WERI-Rb-1 (cell line): ENCODE results near the gene EFTUD2.

Source experiments
- DNase-seq: peaks from one replicate; pipeline ENCODE4 v3.0.0-alpha.2; 2020
- H3K27ac ChIP-seq: fragments of 250-450 bp; sonication (Bioruptor Pico); 2 replicates; pipeline ENCODE4 v1.5.1; 2020; ENCODE audit warnings: mild to moderate bottlenecking, moderate library complexity
- H3K27me3 ChIP-seq: fragments of 250-450 bp; sonication (Bioruptor Pico); 2 replicates; pipeline ENCODE4 v1.5.1; 2021; ENCODE audit warnings: mild to moderate bottlenecking, low read depth, moderate library complexity; ENCODE audit not compliant: insufficient read depth, severe bottlenecking
- H3K36me3 ChIP-seq: fragments of 250-450 bp; sonication (Bioruptor Pico); 2 replicates; pipeline ENCODE4 v1.5.1; 2020; ENCODE audit warnings: mild to moderate bottlenecking, moderate library complexity
- H3K4me3 ChIP-seq: 2 replicates; pipeline ENCODE4 v1.5.1; 2011; ENCODE audit warnings: low read depth, mild to moderate bottlenecking, control low read depth, low read length
- H3K9me3 ChIP-seq: fragments of 250-450 bp; sonication (Bioruptor Pico); 2 replicates; pipeline ENCODE4 v1.5.1; 2021; ENCODE audit warnings: mild to moderate bottlenecking, moderate library complexity; ENCODE audit not compliant: severe bottlenecking
- CTCF ChIP-seq: IDR thresholded peaks from 2 replicates; pipeline ENCODE4 v1.5.1; 2011; ENCODE audit warnings: low read depth, mild to moderate bottlenecking, control low read depth, inconsistent platforms, low read length

EFTUD2 gene

GRCh38 chr17:44912763-44913544 lies 13.7 kb upstream of the EFTUD2 start:
- Histone ChIP-seq H3K36me3 (no peaks in the 10 kb centered on the region), H3K9me3 (no peaks in the 10 kb centered on the region), H3K4me3 (no peak overlapping the region), H3K27ac (no peak overlapping the region), H3K27me3 (no peaks in the 10 kb centered on the region)
- TF ChIP-seq CTCF: no peak
- no peak for DNase-seq

- Histone ChIP-seq H3K27me3 (no peaks in the 10 kb centered on the region), H3K36me3 (no peaks in the 10 kb centered on the region), H3K27ac (no peak overlapping the region), H3K4me3 (no peak overlapping the region), H3K9me3 (no peaks in the 10 kb centered on the region)
- DNase-seq: peak; percentile 85
- TF ChIP-seq CTCF: peak; percentile 96
These were observed 12.1 kb upstream of the EFTUD2 start for GRCh38 chr17:44911133-44912001.

DNA sequence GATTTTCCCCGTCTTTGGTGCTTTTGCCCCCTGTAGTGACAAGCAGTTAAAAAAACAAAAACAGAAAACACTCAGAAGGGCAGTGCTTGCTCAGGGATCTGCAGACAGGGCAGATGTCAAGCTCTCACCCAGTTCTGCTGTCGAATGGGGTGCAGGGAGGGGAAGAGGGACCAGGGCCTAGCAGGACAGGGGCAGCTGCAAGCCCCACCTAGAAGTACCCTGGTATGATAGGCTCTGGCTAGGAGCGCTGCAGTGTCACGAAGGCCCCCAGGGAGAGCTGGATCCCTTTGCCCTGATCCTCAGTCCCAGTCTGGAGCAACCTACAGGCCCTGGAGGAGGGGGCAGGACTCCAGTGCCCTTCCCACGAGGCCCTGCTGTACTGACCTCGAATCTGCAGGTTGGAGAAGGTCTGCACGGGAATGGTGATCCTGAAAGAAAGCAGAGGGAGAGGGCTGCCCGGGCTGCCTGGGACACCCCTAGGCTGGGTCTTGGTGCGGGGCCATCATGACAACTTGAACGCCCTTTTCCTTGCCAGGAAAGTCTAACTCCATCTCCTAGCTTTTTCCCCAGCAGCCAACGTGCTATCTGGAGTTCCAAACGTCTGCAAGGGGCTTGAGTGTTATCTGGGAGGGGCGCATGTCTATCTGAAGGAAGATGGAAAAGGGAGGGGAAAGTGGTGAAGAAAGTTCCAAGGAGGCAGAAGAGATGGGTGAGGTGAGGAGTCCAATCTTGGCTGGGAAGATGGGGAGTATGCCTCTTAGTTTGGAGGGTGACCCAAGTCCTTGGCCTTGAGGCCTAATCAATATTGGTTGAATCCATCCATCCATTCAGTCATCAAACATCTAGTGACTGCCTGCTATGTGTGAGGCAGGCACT lies 11.2 kb upstream of the EFTUD2 start:
- no peak for DNase-seq
- Histone ChIP-seq H3K27me3 (no peaks in the 10 kb centered on the region), H3K27ac (no peak overlapping the region), H3K9me3 (no peaks in the 10 kb centered on the region), H3K36me3 (no peaks in the 10 kb centered on the region), H3K4me3 (no peak overlapping the region)
- TF ChIP-seq CTCF: no peak

GRCh38 chr17:44909681-44910144 lies 10.5 kb upstream of the EFTUD2 start:
- TF ChIP-seq CTCF: no peak
- H3K9me3 ChIP-seq: no peaks in the 10 kb centered on the region
- H3K27ac ChIP-seq: no peak overlapping the region
- no peaks in the 10 kb centered on the region for H3K27me3 ChIP-seq
- DNase-seq: no peak
- no peak overlapping the region for H3K4me3 ChIP-seq
- no peaks in the 10 kb centered on the region for H3K36me3 ChIP-seq

DNA sequence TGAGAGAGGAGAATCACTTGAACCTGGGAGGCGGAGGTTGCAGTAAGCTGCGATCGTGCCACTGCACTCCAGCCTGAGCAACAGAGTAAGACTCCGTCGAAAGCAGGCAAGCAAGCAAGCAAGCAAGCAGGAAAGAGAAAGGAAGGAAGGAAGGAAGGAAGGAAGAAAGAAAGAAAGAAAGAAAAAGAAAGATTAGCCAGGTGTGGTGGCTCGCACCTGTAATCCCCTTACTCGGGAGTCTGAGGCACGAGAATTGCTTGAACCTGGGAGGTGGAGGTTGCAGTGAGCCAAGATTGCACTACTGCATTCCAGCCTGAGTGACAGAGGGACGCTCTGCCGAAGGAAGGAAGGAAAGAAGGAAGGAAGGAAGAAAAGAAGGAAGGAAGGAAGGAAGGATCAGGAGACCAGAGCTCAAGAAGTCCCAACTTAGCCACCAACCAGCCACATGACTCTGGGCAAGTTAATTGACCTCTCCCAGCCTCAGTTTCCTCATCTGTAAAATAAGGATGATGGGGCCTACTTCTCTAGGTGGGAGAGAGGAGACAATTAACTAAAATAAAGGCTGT lies 9.6 kb upstream of the EFTUD2 start:
- no peak for TF ChIP-seq CTCF

More for the DNA sequence above, 9.6 kb upstream of the EFTUD2 start:
- Histone ChIP-seq H3K4me3 (no peak overlapping the region), H3K36me3 (no peaks in the 10 kb centered on the region), H3K27ac (no peak overlapping the region), H3K9me3 (no peaks in the 10 kb centered on the region), H3K27me3 (no peaks in the 10 kb centered on the region)
- no peak for DNase-seq
